PC-3 (cell line): ENCODE measurements around the gene TMC3.

ENCODE experiments used
- CTCF ChIP-seq: fragments of 300-600 bp; sonication (generic); conservative IDR thresholded peaks from 2 replicates; pipeline ENCODE4 v1.5.1; 2017; ENCODE audit warnings: antibody characterized with exemption, low read depth, mild to moderate bottlenecking, low read length
- EZH2 ChIP-seq: fragments of 300-600 bp; sonication (generic); IDR thresholded peaks from one replicate; pipeline ENCODE4 v1.6.1; 2017; ENCODE audit warnings: antibody characterized with exemption, mild to moderate bottlenecking, low read length; ENCODE audit not compliant: unreplicated experiment
- EZH2phosphoT487 ChIP-seq: fragments of 300-600 bp; sonication (generic); IDR thresholded peaks from 2 replicates; pipeline ENCODE4 v1.6.1; 2018; ENCODE audit warnings: mild to moderate bottlenecking, antibody characterized with exemption, low read length, borderline replicate concordance

GRCh38 chr15:81336568-81336967 is 37.4 kb downstream of the TMC3 start:
- peak; percentile 69 for TF ChIP-seq CTCF
- TF ChIP-seq EZH2, result no peak
- no peak for TF ChIP-seq EZH2phosphoT487
